B cell (primary cell): Measurements from ENCODE around the gene TAX1BP3. TPM values are rescaled to one million over a fixed set of nuclear protein-coding genes. Genes with fewer than 3 reads are reported as not detected.

ENCODE experiments used
- ATAC-seq: fragments of 200-7000 bp; cut with Tn5 transposase; one replicate; pipeline ENCODE4 v1.10.0; 2021; ENCODE audit warnings: low read depth, mild to moderate bottlenecking, moderate number of reproducible peaks, moderate library complexity
- CTCF ChIA-PET: fragments of 350-600 bp; sonication (Branson Sonifier 250); formaldehyde crosslinking; loops from one replicate; lab custom pipeline; 2021; ENCODE audit warnings: antibody characterized with exemption, inconsistent platforms; lab: Charles Lee
- POLR2A ChIA-PET: fragments of 350-600 bp; sonication (Branson Sonifier 250); formaldehyde crosslinking; loops from one replicate; lab custom pipeline; 2021; ENCODE audit warnings: antibody characterized with exemption; lab: Charles Lee
- DNase-seq: peaks from one replicate; pipeline ENCODE4 v3.0.0; 2013
- H2AFZ ChIP-seq: 2 replicates; pipeline ENCODE4 v1.6.1; 2012; ENCODE audit warnings: mild to moderate bottlenecking, low read depth, low read length; ENCODE audit not compliant: insufficient read depth, poor library complexity, severe bottlenecking
- H3K27ac ChIP-seq, 2 donors: 1 replicate in 1 of 2; 2 replicates in 1 of 2; pipeline ENCODE4 v1.5.1; 2012 to 2013; ENCODE audit warnings: low read length in 2 of 2, mild to moderate bottlenecking in 2 of 2, moderate library complexity in 1 of 2
- H3K27me3 ChIP-seq, 4 experiments: fragments of 200-600 bp in 1 of 4; sonication (generic) in 1 of 4; replicated peaks in 1 of 4; 1 replicate in 2 of 4; 2 replicates in 2 of 4; pipeline versions ENCODE4 v1.6.1 to v1.7.0; 2013 to 2016; ENCODE audit warnings: low read length in 3 of 4, mild to moderate bottlenecking in 2 of 4, mixed read lengths in 1 of 4, moderate library complexity in 1 of 4; ENCODE audit not compliant: insufficient read depth in 4 of 4, control insufficient read depth in 3 of 4; ENCODE audit errors: control extremely low read depth in 1 of 4
- H3K36me3 ChIP-seq, 2 experiments: replicated peaks in 1 of 2; 1 replicate in 1 of 2; 2 replicates in 1 of 2; pipeline versions ENCODE4 v1.6.1 to v1.7.1; 2013; ENCODE audit warnings: low read length in 1 of 2; ENCODE audit not compliant: insufficient read depth in 2 of 2, control insufficient read depth in 1 of 2; ENCODE audit errors: control extremely low read depth in 1 of 2, extremely low read depth in 1 of 2
- H3K4me1 ChIP-seq, 2 donors: fragments of 200-600 bp in 1 of 2; sonication (generic) in 1 of 2; 1 replicate in 1 of 2; 2 replicates in 1 of 2; pipeline versions ENCODE4 v1.5.1 to v1.6.1; 2013 to 2017; ENCODE audit warnings: low read length in 2 of 2; ENCODE audit not compliant: control insufficient read depth in 2 of 2, insufficient read depth in 2 of 2
- H3K4me2 ChIP-seq: replicated peaks from 2 replicates; pipeline ENCODE3; 2012; ENCODE audit warnings: mild to moderate bottlenecking, low read depth, low read length; ENCODE audit not compliant: poor library complexity, severe bottlenecking
- H3K4me3 ChIP-seq, 5 experiments: fragments of 200-600 bp in 1 of 5; sonication (generic) in 1 of 5; 1 replicate in 3 of 5; 2 replicates in 2 of 5; pipeline versions ENCODE4 v1.5.1 to v1.7.0; 2011 to 2016; ENCODE audit warnings: low read length in 4 of 5, mild to moderate bottlenecking in 4 of 5, low read depth in 2 of 5, control low read depth in 1 of 5, moderate library complexity in 1 of 5; ENCODE audit not compliant: insufficient read depth in 1 of 5; ENCODE audit errors: control extremely low read depth in 1 of 5, extremely low read depth in 1 of 5
- H3K79me2 ChIP-seq: fragments of 200-600 bp; sonication (generic); one replicate; pipeline ENCODE4 v1.6.0; 2016; ENCODE audit warnings: low read length; ENCODE audit not compliant: control insufficient read depth, insufficient read depth
- H3K9ac ChIP-seq: fragments of 200-600 bp; sonication (generic); 2 replicates; pipeline ENCODE4 v1.6.1; 2017; ENCODE audit warnings: mild to moderate bottlenecking, low read length, moderate library complexity
- H3K9me3 ChIP-seq, 3 donors: one replicate each; pipeline versions ENCODE4 v1.6.1 to v1.7.1; 2013; ENCODE audit warnings: low read length in 2 of 3; ENCODE audit not compliant: control insufficient read depth in 2 of 3, insufficient read depth in 1 of 3; ENCODE audit errors: control extremely low read depth in 1 of 3
- H4K20me1 ChIP-seq: 2 replicates; pipeline ENCODE4 v1.6.0; 2012; ENCODE audit warnings: mild to moderate bottlenecking, low read length; ENCODE audit not compliant: insufficient read depth, control insufficient read depth, poor library complexity, severe bottlenecking
- H3K27ac Mint-ChIP-seq: one replicate; pipeline ENCODE4 v1.8.0; 2021; ENCODE audit warnings: mixed read lengths
- H3K27me3 Mint-ChIP-seq: one replicate; pipeline ENCODE4 v1.8.0; 2021; ENCODE audit warnings: mixed read lengths
- H3K4me1 Mint-ChIP-seq: one replicate; pipeline ENCODE4 v1.8.0; 2021; ENCODE audit warnings: mixed read lengths
- H3K4me3 Mint-ChIP-seq: one replicate; pipeline ENCODE4 v1.8.0; 2021; ENCODE audit warnings: mixed read lengths
- H3K9me3 Mint-ChIP-seq: one replicate; pipeline ENCODE4 v1.8.0; 2022; ENCODE audit warnings: mixed read lengths; ENCODE audit not compliant: insufficient read depth
- EZH2 ChIP-seq: IDR thresholded peaks from 2 replicates; pipeline ENCODE4 v1.6.1; 2012; ENCODE audit warnings: borderline replicate concordance, low read depth, mild to moderate bottlenecking, moderate library complexity, low read length; ENCODE audit not compliant: insufficient read depth, poor library complexity, severe bottlenecking
- WGBS: methylation state at CpG from one replicate; pipeline ENCODE4 v1.1.5; 2013; ENCODE audit warnings: missing lambda C conversion rate; ENCODE audit not compliant: insufficient coverage; 5-methylcytosine and 5-hydroxymethylcytosine counted together
- intact Hi-C: fragments of 100-400 bp; cut with micrococcal nuclease; formaldehyde crosslinking; loops from one replicate; pipeline ENCODE4 v1.10.0; 2022
- polyA plus RNA-seq: library from polyadenylated mRNA; depleted of rRNA; stranded (reverse); fragments of >200 nt; gene quantifications from 2 replicates; pipeline ENCODE4 v1.2.3, GENCODE V29; 2012
- total RNA-seq, 2 donors: library from RNA; stranded (reverse); fragments of 120-200 nt in 1 of 2; gene quantifications; 1 replicate in 1 of 2; 2 replicates in 1 of 2; pipeline versions ENCODE4 v1.2.3 to v1.2.4, GENCODE V29; 2013 to 2022
- TF ChIP-seq, protein P1 (sequence below): fragments of 200-600 bp; IDR thresholded peaks from one replicate; pipeline ENCODE4 v1.8.0; 2022; ENCODE audit warnings: antibody characterized with exemption, mild to moderate bottlenecking

The TAX1BP3 gene
- total and polyA plus RNA-seq, 2 donors (not counting 1 experiment from before 2014, with no cell fraction given): 17.7 to 22.1 TPM

DNA sequence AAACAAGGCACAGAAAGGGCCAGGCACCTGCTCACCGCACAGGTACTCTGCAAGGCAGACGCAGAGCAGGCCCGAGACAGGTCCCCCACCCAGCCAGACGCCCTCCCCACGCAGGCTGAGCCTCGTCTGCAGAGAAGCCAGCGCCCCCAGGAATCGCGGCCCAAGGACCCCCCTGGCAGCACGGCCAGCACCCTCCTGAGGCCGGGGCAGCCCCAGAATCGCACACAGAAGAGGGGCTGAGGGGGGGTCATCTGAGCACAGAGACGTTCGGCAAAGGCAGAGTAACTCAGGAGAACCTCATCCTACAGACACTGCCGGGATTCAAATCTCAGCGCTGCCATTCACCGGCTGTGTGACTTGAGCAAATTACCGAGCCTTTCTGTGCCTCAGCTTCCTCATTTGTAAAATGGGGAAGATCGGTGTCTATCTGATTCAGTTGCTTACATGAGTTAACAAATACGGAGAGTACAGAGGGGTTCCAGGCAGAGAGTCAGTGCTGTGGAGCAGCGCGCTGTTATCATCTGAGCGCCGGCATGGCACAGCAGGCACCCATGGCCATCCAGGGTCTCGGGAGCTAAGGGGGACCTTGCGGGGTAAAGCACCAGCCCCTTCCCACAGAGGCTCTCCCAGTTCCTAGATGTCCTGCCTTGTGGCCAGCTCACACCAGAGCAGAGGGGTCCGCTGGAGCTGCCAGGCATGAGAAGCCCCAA is 10.6 kb upstream of the TAX1BP3 start:
- Mint-ChIP-seq H3K27me3 (no peaks in the 10 kb centered on the region), H3K4me1 (peaks cover 31% of the 10 kb centered on the region), H3K4me3 (no peak overlapping the region), H3K9me3 (no peaks in the 10 kb centered on the region), H3K27ac (peak overlapping the region; percentile 50)
- DNase-seq: no peak
- TF ChIP-seq, protein P1, sequence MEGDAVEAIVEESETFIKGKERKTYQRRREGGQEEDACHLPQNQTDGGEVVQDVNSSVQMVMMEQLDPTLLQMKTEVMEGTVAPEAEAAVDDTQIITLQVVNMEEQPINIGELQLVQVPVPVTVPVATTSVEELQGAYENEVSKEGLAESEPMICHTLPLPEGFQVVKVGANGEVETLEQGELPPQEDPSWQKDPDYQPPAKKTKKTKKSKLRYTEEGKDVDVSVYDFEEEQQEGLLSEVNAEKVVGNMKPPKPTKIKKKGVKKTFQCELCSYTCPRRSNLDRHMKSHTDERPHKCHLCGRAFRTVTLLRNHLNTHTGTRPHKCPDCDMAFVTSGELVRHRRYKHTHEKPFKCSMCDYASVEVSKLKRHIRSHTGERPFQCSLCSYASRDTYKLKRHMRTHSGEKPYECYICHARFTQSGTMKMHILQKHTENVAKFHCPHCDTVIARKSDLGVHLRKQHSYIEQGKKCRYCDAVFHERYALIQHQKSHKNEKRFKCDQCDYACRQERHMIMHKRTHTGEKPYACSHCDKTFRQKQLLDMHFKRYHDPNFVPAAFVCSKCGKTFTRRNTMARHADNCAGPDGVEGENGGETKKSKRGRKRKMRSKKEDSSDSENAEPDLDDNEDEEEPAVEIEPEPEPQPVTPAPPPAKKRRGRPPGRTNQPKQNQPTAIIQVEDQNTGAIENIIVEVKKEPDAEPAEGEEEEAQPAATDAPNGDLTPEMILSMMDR: no peak
- no peak for TF ChIP-seq EZH2
- no peaks in the 10 kb centered on the region for H3K27me3 ChIP-seq
- H3K9me3 ChIP-seq: peaks cover 0 to 4% (median 0%) of the 10 kb centered on the region in 3 donors
- H2AFZ ChIP-seq: no peak overlapping the region
- POLR2A ChIA-PET: interaction anchor here (0.6 to 0.7 kb wide), 2 partner anchors 33 to 50 kb away, joined by 3 read pairs; no protein-coding TSS in a partner anchor
- 89% methylated on average over 19 of the region's 27 CpGs for WGBS
- no peak overlapping the region for H3K27ac ChIP-seq
- peaks cover 0 to 63% of the 10 kb centered on the region in 2 experiments for H3K36me3 ChIP-seq
- no peak overlapping the region for H3K9ac ChIP-seq
- no peak for ATAC-seq
- H4K20me1 ChIP-seq: peaks cover 71% of the 10 kb centered on the region
- no peak overlapping the region for H3K4me2 ChIP-seq
- intact Hi-C loops: no loop called here
- H3K79me2 ChIP-seq: peaks cover 29% of the 10 kb centered on the region
- CTCF ChIA-PET: interaction anchor here (0.6 to 3.0 kb wide), 10 partner anchors 13 to 148 kb away, joined by 3 to 18 read pairs (median 4); partner anchors contain the start of gene HASPIN
- H3K4me1 ChIP-seq: peaks cover 9 to 32% of the 10 kb centered on the region in 2 donors
- no peak overlapping the region for H3K4me3 ChIP-seq
